Prostate gland (tissue), 2 donors: ENCODE results near the gene SCCPDH.
"Not testable (repeated sequence)": the region's sequence is repeated elsewhere in the genome, so short reads cannot be mapped to it uniquely, and the experiment has no call there.

ENCODE experiments used
- CTCF ChIP-seq, 4 experiments: fragments of 200-600 bp in 2 of 4; fragments of 450-650 bp in 2 of 4; sonication (generic) in 2 of 4; IDR thresholded peaks; 1 replicate in 3 of 4; 2 replicates in 1 of 4; pipeline ENCODE4 v1.5.1; 2016 to 2019; ENCODE audit warnings: antibody characterized with exemption in 4 of 4, mild to moderate bottlenecking in 2 of 4, moderate library complexity in 2 of 4
- POLR2AphosphoS5 ChIP-seq: sonication (generic); formaldehyde crosslinking; IDR thresholded peaks from one replicate; pipeline ENCODE4 v1.6.1; 2017; ENCODE audit warnings: antibody characterized with exemption

- TF ChIP-seq CTCF (IDR thresholded peaks at IDR 0.05); POLR2AphosphoS5: not testable (repeated sequence)
These were observed 21.9 kb downstream of the SCCPDH start for GRCh38 chr1:246746155-246746554.
